ENCODE measurements around the gene STEAP1B. TPM values are rescaled to one million over a fixed set of nuclear protein-coding genes. Genes with fewer than 3 reads are reported as not detected.
"Not testable (repeated sequence)": the region's sequence is repeated elsewhere in the genome, so short reads cannot be mapped to it uniquely, and the experiment has no call there.

The STEAP1B gene
- polyA plus RNA-seq, 1 of the 3 experiments (the other 2 are of a cell fraction) = 14.7 TPM

DNA sequence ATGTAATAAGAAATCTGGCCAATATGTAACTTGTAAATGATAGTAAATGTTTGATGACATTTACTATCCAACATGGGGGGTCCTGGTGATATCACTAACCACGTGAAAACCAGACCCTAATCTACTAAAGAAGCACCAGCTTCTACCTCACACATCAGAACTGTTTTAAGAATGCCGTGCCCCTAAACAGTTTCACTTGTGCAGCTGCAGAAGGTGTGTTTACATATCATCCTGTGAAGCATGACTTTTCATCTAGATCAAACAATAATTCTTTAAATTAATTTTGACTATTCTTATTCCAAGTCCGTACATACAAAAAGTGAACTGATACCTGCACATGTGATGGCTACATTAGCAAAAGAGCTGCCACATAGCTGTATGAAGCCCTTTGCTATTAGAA lies 61.0 kb downstream of the STEAP1B start:
- Histone ChIP-seq H3K9me2 (no peaks in the 10 kb centered on the region), H3K9me3 (peaks cover 12% of the 10 kb centered on the region; the same call in 1 of the 2 replicates), H3K27me3 (ENCODE audit: insufficient read depth) (no peaks in the 10 kb centered on the region), H3K4me2 (no peak overlapping the region), H3K79me2 (ENCODE audit: insufficient read depth) (no peaks in the 10 kb centered on the region; the same call in 1 of the 2 replicates), H3K36me3 (replicated peaks in 1 of 2; ENCODE audit: control insufficient read depth in 1 of 2, insufficient read depth in 2 of 2, low read length in 1 of 2) (peaks cover 0 to 23% of the 10 kb centered on the region in 2 experiments), H3K4me3 (ENCODE audit: low read depth in 2 of 2, low read length in 1 of 2) (no peak overlapping the region), H4K20me1 (ENCODE audit: insufficient read depth) (no peaks in the 10 kb centered on the region), H3F3A (replicated peaks; ENCODE audit: insufficient read depth) (peaks cover 8% of the 10 kb centered on the region), H2AFZ (ENCODE audit: low read depth) (no peak overlapping the region), H3K27ac (ENCODE audit: low read depth in 2 of 2, low read length in 1 of 2) (no peak overlapping the region), H3K9ac (no peak overlapping the region), H3K4me1 (ENCODE audit: control insufficient read depth in 1 of 2, insufficient read depth in 2 of 2, low read depth in 1 of 2, low read length in 1 of 2) (peaks cover 0 to 4% of the 10 kb centered on the region in 2 experiments; a peak in 3 of 4 replicates)
- no peak for TF ChIP-seq JUND (IDR thresholded peaks at IDR 0.05)
- TF ChIP-seq FOXJ3 (CRISPR knock-in tag; IDR thresholded peaks at IDR 0.05) = no peak
- 61% methylated on average over 3 of the region's 3 CpGs for WGBS (ENCODE audit: low lambda C conversion rate)
- DNase-seq = no peak
- CTCF ChIA-PET = interaction anchor here (0.8 to 2.2 kb wide), 4 partner anchors 13 to 92 kb away, joined by 3 to 9 read pairs (median 4); no protein-coding TSS in a partner anchor
- POLR2A ChIA-PET = no interaction called here

GRCh38 chr7:22436552-22436951 lies 63.4 kb downstream of the STEAP1B start:
- POLR2A ChIA-PET; DNase-seq; H3F3A ChIP-seq (replicated peaks; ENCODE audit: insufficient read depth); H3K27me3 ChIP-seq (ENCODE audit: insufficient read depth); H3K79me2 ChIP-seq (ENCODE audit: insufficient read depth); H2AFZ ChIP-seq (ENCODE audit: low read depth); H3K4me2 ChIP-seq; H3K27ac ChIP-seq (ENCODE audit: low read depth in 2 of 2, low read length in 1 of 2); H3K9ac ChIP-seq; H4K20me1 ChIP-seq (ENCODE audit: insufficient read depth); H3K9me2 ChIP-seq; H3K4me3 ChIP-seq (ENCODE audit: low read depth in 2 of 2, low read length in 1 of 2): not testable (repeated sequence)
- WGBS (ENCODE audit: low lambda C conversion rate) = 79% methylated on average over 4 of the region's 4 CpGs
- Histone ChIP-seq H3K4me1 (ENCODE audit: control insufficient read depth in 1 of 2, insufficient read depth in 2 of 2, low read depth in 1 of 2, low read length in 1 of 2) (peaks cover 0 to 15% of the 10 kb centered on the region in 2 experiments; a peak in 3 of 4 replicates), H3K36me3 (replicated peaks in 1 of 2; ENCODE audit: control insufficient read depth in 1 of 2, insufficient read depth in 2 of 2, low read length in 1 of 2) (peaks cover 0 to 23% of the 10 kb centered on the region in 2 experiments), H3K9me3 (peaks cover 12% of the 10 kb centered on the region; the same call in 1 of the 2 replicates)
- CTCF ChIA-PET = interaction anchor here (1.8 kb wide), 1 partner anchor 326 kb away, joined by 6 read pairs; no protein-coding TSS in a partner anchor

- peaks cover 10% of the 10 kb centered on the region for H3F3A ChIP-seq (replicated peaks; ENCODE audit: insufficient read depth)
- ChIA-PET CTCF (interaction anchor here (1.8 kb wide), 1 partner anchor 325 kb away, joined by 6 read pairs; no protein-coding TSS in a partner anchor), POLR2A (no interaction called here)
- H3K36me3 ChIP-seq (replicated peaks in 1 of 2; ENCODE audit: control insufficient read depth in 1 of 2, insufficient read depth in 2 of 2, low read length in 1 of 2) = peaks cover 0 to 23% of the 10 kb centered on the region in 2 experiments
- H3K4me1 ChIP-seq (ENCODE audit: control insufficient read depth in 1 of 2, insufficient read depth in 2 of 2, low read depth in 1 of 2, low read length in 1 of 2) = peaks cover 0 to 15% of the 10 kb centered on the region in 2 experiments; a peak in 3 of 4 replicates
- H3K9me3 ChIP-seq = peaks cover 12% of the 10 kb centered on the region; the same call in 1 of the 2 replicates
- no peaks in the 10 kb centered on the region for H4K20me1 ChIP-seq (ENCODE audit: insufficient read depth)
- H3K79me2 ChIP-seq (ENCODE audit: insufficient read depth) = no peaks in the 10 kb centered on the region; the same call in 1 of the 2 replicates
- no peak overlapping the region for H3K27ac ChIP-seq (ENCODE audit: low read depth in 2 of 2, low read length in 1 of 2)
- H3K4me2 ChIP-seq = no peak overlapping the region
- DNase-seq = no peak
- no peaks in the 10 kb centered on the region for H3K9me2 ChIP-seq
- H2AFZ ChIP-seq (ENCODE audit: low read depth) = no peak overlapping the region
- H3K9ac ChIP-seq = no peak overlapping the region
- 91% methylated on average over 8 of the region's 8 CpGs for WGBS (ENCODE audit: low lambda C conversion rate)
- TF ChIP-seq FOXJ3 (CRISPR knock-in tag; IDR thresholded peaks at IDR 0.05) = no peak
- no peak for TF ChIP-seq RAD21 (IDR thresholded peaks at IDR 0.05; ENCODE audit: low read length)
- no peak for TF ChIP-seq MXI1 (IDR thresholded peaks at IDR 0.05; ENCODE audit: low read depth, low read length)
- no peak for TF ChIP-seq JUND (IDR thresholded peaks at IDR 0.05)
- no peaks in the 10 kb centered on the region for H3K27me3 ChIP-seq (ENCODE audit: insufficient read depth)
- no peak overlapping the region for H3K4me3 ChIP-seq (ENCODE audit: low read depth in 2 of 2, low read length in 1 of 2)
These were observed 64.3 kb downstream of the STEAP1B start for GRCh38 chr7:22435720-22436119.

- ChIA-PET CTCF (interaction anchor here (1.2 to 1.8 kb wide), 2 partner anchors 27 to 325 kb away, joined by 3 to 6 read pairs; no protein-coding TSS in a partner anchor), POLR2A (no interaction called here)
- Histone ChIP-seq H4K20me1 (ENCODE audit: insufficient read depth) (no peaks in the 10 kb centered on the region), H3K36me3 (replicated peaks in 1 of 2; ENCODE audit: control insufficient read depth in 1 of 2, insufficient read depth in 2 of 2, low read length in 1 of 2) (peaks cover 0 to 23% of the 10 kb centered on the region in 2 experiments), H3K4me2 (no peak overlapping the region), H3K4me3 (ENCODE audit: low read depth in 2 of 2, low read length in 1 of 2) (no peak overlapping the region), H3K9me2 (no peaks in the 10 kb centered on the region), H3K9me3 (peaks cover 12% of the 10 kb centered on the region; the same call in 1 of the 2 replicates), H3K4me1 (ENCODE audit: control insufficient read depth in 1 of 2, insufficient read depth in 2 of 2, low read depth in 1 of 2, low read length in 1 of 2) (peaks cover 0 to 15% of the 10 kb centered on the region in 2 experiments; a peak in 3 of 4 replicates), H2AFZ (ENCODE audit: low read depth) (no peak overlapping the region), H3K79me2 (ENCODE audit: insufficient read depth) (no peaks in the 10 kb centered on the region; the same call in 1 of the 2 replicates), H3F3A (replicated peaks; ENCODE audit: insufficient read depth) (peaks cover 10% of the 10 kb centered on the region), H3K27ac (ENCODE audit: low read depth in 2 of 2, low read length in 1 of 2) (no peak overlapping the region), H3K9ac (no peak overlapping the region), H3K27me3 (ENCODE audit: insufficient read depth) (no peaks in the 10 kb centered on the region)
- WGBS (ENCODE audit: low lambda C conversion rate) = 67% methylated on average over 4 of the region's 4 CpGs
- no peak for DNase-seq
- TF ChIP-seq FOXM1 (IDR thresholded peaks at IDR 0.05; ENCODE audit: low read depth) = no peak
- no peak for TF ChIP-seq ELF1 (IDR thresholded peaks at IDR 0.05)
- TF ChIP-seq FOSL2 (IDR thresholded peaks at IDR 0.05; ENCODE audit: borderline replicate concordance, low read depth) = no peak
- TF ChIP-seq MAX (IDR thresholded peaks at IDR 0.05; ENCODE audit: low read depth) = no peak
- no peak for TF ChIP-seq EP300 (IDR thresholded peaks at IDR 0.05; ENCODE audit: borderline replicate concordance in 1 of 2, low read depth in 1 of 2, low read length in 1 of 2)
- TF ChIP-seq MXI1 (IDR thresholded peaks at IDR 0.05; ENCODE audit: low read depth, low read length) = no peak
- no peak for TF ChIP-seq MEF2A (IDR thresholded peaks at IDR 0.05; ENCODE audit: borderline replicate concordance, low read depth)
- TF ChIP-seq SMC3 (IDR thresholded peaks at IDR 0.05; ENCODE audit: low read depth, low read length) = no peak
- no peak for TF ChIP-seq YY1 (IDR thresholded peaks at IDR 0.05; ENCODE audit: low read depth)
- TF ChIP-seq, protein P1, sequence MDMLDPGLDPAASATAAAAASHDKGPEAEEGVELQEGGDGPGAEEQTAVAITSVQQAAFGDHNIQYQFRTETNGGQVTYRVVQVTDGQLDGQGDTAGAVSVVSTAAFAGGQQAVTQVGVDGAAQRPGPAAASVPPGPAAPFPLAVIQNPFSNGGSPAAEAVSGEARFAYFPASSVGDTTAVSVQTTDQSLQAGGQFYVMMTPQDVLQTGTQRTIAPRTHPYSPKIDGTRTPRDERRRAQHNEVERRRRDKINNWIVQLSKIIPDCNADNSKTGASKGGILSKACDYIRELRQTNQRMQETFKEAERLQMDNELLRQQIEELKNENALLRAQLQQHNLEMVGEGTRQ (IDR thresholded peaks at IDR 0.05; ENCODE audit: borderline replicate concordance, low read depth, low read length) = no peak
These were observed 64.9 kb downstream of the STEAP1B start for GRCh38 chr7:22435105-22435504.
